HL-60 (cell line): ENCODE data around the gene IL1A.

ENCODE experiments used
- DNase-seq, 2 experiments: peaks; one replicate each; pipeline ENCODE4 v3.0.0-alpha.2; 2010 to 2020; ENCODE audit warnings: low read depth in 1 of 2, low spot score in 1 of 2
- H3K27ac ChIP-seq: fragments of 250-450 bp; sonication (Bioruptor Pico); replicated peaks from 2 replicates; pipeline ENCODE4 v1.5.1; 2020; ENCODE audit warnings: mild to moderate bottlenecking, moderate library complexity
- H3K27me3 ChIP-seq: fragments of 250-450 bp; sonication (Bioruptor Pico); 2 replicates; pipeline ENCODE4 v1.5.1; 2021; ENCODE audit warnings: mild to moderate bottlenecking, moderate library complexity; ENCODE audit not compliant: insufficient read depth, poor library complexity, severe bottlenecking
- H3K4me3 ChIP-seq: replicated peaks from 2 replicates; pipeline ENCODE4 v1.5.1; 2011; ENCODE audit warnings: mild to moderate bottlenecking, control low read depth, low read length; ENCODE audit not compliant: insufficient read depth
- GABPA ChIP-seq: IDR thresholded peaks from 2 replicates; pipeline ENCODE4 v1.6.1; 2012; ENCODE audit warnings: low read depth
- POLR2AphosphoS5 ChIP-seq: IDR thresholded peaks from 2 replicates; pipeline ENCODE4 v1.6.1; 2012; ENCODE audit warnings: low read depth
- SPI1 ChIP-seq: IDR thresholded peaks from 2 replicates; pipeline ENCODE4 v1.6.1; 2012; ENCODE audit warnings: low read depth, mild to moderate bottlenecking, borderline replicate concordance
- TF ChIP-seq, protein P1 (sequence below): IDR thresholded peaks from 2 replicates; pipeline ENCODE4 v1.6.1; 2012; ENCODE audit warnings: low read depth; ENCODE audit not compliant: insufficient replicate concordance
- TF ChIP-seq, protein P2 (sequence below): IDR thresholded peaks from one replicate; pipeline ENCODE4 v1.5.1; 2011; ENCODE audit warnings: low read length, control low read depth, inconsistent platforms; ENCODE audit not compliant: insufficient read depth

Gene IL1A

DNA sequence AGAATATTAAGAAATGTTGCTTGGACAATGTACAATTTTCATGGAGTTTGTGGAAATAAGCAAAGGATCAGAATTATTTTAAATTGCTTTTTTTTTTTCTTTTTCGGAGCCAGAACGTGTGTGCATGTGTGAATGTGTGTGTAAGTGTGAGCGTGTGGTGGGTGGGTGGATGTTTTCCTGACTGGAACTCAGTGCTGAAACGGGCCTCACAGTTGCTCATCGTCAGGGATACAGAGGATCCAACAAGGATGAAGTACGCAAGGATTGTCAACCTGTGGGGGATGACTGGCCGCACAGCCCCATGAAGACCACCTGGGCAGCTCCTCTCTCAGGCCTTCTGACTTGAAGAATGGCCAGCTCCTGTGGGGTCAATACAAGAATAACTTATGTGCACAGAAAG lies 34.8 kb upstream of the IL1A start:
- Histone ChIP-seq H3K27ac (no peak overlapping the region), H3K27me3 (no peaks in the 10 kb centered on the region)

DNA sequence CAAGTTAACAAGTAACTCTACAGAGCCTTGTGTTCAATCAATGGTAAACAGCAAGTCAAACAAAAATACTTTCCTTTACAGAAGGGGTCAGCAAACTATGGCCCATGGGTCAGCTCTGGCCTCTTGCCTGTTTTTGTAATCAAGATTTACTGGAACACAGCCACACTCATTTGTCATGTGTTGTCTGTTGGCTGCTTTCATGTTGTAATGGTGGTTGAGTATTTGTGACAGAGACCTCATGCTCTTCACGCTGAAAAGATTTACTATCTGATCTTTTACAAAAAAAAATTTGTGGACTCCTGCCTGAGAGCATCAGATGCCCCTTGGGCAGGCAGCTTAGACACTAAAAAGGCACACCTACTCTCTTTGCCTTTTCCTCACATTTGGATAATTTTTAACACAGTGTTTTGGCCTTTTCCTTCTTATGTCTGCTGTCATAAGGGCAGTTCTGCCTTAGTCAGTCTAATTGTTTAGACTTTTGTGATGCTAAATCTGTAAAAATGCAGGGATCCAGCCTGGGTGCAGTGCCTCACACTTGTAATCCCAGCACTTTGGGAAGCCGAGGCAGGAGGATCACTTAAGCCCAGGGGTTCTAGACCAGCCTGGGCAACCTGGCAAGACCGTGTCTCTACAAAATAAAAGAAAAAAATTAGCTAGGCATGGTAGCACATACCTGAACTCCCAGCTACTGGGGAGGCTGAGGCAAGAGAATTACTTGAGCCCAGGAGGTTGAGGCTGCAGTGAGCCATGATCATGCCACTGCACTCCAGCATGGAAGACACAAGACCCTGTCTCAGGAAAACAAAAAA lies 34.0 kb upstream of the IL1A start:
- Histone ChIP-seq H3K4me3 (no peak overlapping the region), H3K27me3 (no peaks in the 10 kb centered on the region), H3K27ac (no peak overlapping the region)
- TF ChIP-seq, protein P1, sequence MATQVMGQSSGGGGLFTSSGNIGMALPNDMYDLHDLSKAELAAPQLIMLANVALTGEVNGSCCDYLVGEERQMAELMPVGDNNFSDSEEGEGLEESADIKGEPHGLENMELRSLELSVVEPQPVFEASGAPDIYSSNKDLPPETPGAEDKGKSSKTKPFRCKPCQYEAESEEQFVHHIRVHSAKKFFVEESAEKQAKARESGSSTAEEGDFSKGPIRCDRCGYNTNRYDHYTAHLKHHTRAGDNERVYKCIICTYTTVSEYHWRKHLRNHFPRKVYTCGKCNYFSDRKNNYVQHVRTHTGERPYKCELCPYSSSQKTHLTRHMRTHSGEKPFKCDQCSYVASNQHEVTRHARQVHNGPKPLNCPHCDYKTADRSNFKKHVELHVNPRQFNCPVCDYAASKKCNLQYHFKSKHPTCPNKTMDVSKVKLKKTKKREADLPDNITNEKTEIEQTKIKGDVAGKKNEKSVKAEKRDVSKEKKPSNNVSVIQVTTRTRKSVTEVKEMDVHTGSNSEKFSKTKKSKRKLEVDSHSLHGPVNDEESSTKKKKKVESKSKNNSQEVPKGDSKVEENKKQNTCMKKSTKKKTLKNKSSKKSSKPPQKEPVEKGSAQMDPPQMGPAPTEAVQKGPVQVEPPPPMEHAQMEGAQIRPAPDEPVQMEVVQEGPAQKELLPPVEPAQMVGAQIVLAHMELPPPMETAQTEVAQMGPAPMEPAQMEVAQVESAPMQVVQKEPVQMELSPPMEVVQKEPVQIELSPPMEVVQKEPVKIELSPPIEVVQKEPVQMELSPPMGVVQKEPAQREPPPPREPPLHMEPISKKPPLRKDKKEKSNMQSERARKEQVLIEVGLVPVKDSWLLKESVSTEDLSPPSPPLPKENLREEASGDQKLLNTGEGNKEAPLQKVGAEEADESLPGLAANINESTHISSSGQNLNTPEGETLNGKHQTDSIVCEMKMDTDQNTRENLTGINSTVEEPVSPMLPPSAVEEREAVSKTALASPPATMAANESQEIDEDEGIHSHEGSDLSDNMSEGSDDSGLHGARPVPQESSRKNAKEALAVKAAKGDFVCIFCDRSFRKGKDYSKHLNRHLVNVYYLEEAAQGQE, result no peak
- no peak for TF ChIP-seq POLR2AphosphoS5
- no peak for TF ChIP-seq GABPA
- no peak for TF ChIP-seq SPI1
- TF ChIP-seq, protein P2, sequence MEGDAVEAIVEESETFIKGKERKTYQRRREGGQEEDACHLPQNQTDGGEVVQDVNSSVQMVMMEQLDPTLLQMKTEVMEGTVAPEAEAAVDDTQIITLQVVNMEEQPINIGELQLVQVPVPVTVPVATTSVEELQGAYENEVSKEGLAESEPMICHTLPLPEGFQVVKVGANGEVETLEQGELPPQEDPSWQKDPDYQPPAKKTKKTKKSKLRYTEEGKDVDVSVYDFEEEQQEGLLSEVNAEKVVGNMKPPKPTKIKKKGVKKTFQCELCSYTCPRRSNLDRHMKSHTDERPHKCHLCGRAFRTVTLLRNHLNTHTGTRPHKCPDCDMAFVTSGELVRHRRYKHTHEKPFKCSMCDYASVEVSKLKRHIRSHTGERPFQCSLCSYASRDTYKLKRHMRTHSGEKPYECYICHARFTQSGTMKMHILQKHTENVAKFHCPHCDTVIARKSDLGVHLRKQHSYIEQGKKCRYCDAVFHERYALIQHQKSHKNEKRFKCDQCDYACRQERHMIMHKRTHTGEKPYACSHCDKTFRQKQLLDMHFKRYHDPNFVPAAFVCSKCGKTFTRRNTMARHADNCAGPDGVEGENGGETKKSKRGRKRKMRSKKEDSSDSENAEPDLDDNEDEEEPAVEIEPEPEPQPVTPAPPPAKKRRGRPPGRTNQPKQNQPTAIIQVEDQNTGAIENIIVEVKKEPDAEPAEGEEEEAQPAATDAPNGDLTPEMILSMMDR, result no peak
- no peak for DNase-seq

More for the DNA sequence above, 34.8 kb upstream of the IL1A start:
- no peak for TF ChIP-seq GABPA
- TF ChIP-seq, protein P1, result no peak
- TF ChIP-seq, protein P2, result no peak
- no peak for DNase-seq
- no peak overlapping the region for H3K4me3 ChIP-seq

DNA sequence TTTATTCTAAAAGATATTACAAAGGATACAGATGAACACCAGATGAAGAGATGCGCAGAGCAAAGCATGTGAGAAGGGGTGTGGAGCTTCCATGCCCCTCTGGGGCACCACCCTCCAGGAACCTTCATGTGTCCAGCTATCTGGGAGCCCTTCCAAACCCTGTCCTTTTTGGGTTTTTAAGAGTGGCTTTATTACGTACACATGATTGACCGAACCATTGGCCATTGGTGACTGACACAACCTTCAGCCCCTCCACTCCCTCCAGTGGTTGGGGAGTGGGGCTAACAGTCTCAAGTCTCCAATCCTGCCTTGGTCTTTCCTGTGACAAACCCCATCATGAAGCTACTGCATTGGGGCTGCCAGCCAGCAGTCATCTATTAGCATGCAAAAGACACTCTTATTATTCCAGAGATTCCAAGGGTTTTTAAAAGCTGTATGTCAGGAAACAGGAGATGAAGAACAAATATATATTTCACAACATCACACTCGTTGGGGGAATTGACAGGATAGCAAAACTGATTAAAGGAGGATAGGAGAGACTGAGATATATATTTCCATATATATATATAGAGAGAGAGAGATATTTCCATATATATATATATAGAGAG lies 32.9 kb upstream of the IL1A start:
- no peak for TF ChIP-seq GABPA

DNA sequence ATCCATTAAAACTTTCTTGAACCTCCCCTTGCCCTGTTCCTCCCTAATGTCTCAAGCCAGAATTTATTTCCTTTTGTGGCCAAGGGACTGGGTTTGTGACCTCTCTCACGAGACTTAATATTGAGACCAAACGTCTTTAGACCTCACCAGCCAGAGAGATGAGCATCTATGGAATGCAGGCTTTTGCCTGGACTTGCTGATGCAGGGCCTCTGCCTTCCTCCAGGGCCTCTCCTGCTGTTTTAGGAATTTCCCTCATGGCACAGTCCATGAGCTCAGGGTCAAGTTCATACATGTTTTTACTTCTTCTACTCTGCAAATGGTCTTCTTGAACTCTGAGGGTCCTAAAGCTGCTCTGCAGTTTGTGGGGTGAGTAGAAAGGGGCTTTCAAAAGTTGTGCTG lies 30.0 kb upstream of the IL1A start:
- TF ChIP-seq GABPA (no peak), SPI1 (no peak), POLR2AphosphoS5 (no peak)
- TF ChIP-seq, protein P2, result no peak
- TF ChIP-seq, protein P1, result no peak
- no peak overlapping the region for H3K4me3 ChIP-seq
- no peaks in the 10 kb centered on the region for H3K27me3 ChIP-seq
- no peak overlapping the region for H3K27ac ChIP-seq
- DNase-seq, result no peak

More for the DNA sequence above, 32.9 kb upstream of the IL1A start:
- H3K4me3 ChIP-seq, result no peak overlapping the region
- H3K27me3 ChIP-seq, result no peaks in the 10 kb centered on the region
- DNase-seq, result no peak
- no peak overlapping the region for H3K27ac ChIP-seq
